ENCODE data around the gene FLCN. TPM values are rescaled to one million over a fixed set of nuclear protein-coding genes. Genes with fewer than 3 reads are reported as not detected.

The FLCN gene
- total RNA-seq, 1 experiment from 2014 or later, result 25.6 TPM

GRCh38 chr17:17254036-17254435, 17.1 kb upstream of the FLCN start:
- intact Hi-C loops (cut with micrococcal nuclease), result no loop called here
- no peak for DNase-seq (ENCODE audit: unreplicated experiment)
- ChIA-PET CTCF (no interaction called here), POLR2A (no interaction called here)
- TF ChIP-seq CTCF (IDR thresholded peaks at IDR 0.05; ENCODE audit: unreplicated experiment), result no peak
- Mint-ChIP-seq H3K4me3 (ENCODE audit: unreplicated experiment) (no peak overlapping the region), H3K9me3 (ENCODE audit: unreplicated experiment) (no peaks in the 10 kb centered on the region), H3K36me3 (ENCODE audit: insufficient read depth, unreplicated experiment) (peaks cover 94% of the 10 kb centered on the region), H3K27me3 (ENCODE audit: insufficient read depth, unreplicated experiment) (no peaks in the 10 kb centered on the region), H3K27ac (ENCODE audit: low read depth, unreplicated experiment) (no peak overlapping the region), H3K4me1 (ENCODE audit: insufficient read depth, unreplicated experiment) (no peaks in the 10 kb centered on the region)
- BruUV-seq (replicated peaks), result no TSS peak

GRCh38 chr17:17253406-17253805, 16.4 kb upstream of the FLCN start:
- POLR2A ChIA-PET, result no interaction called here
- Mint-ChIP-seq H3K4me1 (ENCODE audit: insufficient read depth, unreplicated experiment) (no peaks in the 10 kb centered on the region), H3K27me3 (ENCODE audit: insufficient read depth, unreplicated experiment) (no peaks in the 10 kb centered on the region)

GRCh38 chr17:17252149-17252661, 15.2 kb upstream of the FLCN start:
- ChIA-PET CTCF (no interaction called here), POLR2A (no interaction called here)
- no peaks in the 10 kb centered on the region for H3K27me3 Mint-ChIP-seq (ENCODE audit: insufficient read depth, unreplicated experiment)
- no peak for TF ChIP-seq CTCF (IDR thresholded peaks at IDR 0.05; ENCODE audit: unreplicated experiment)
- no peak for DNase-seq (ENCODE audit: unreplicated experiment)
- BruUV-seq (replicated peaks), result no TSS peak
- intact Hi-C loops (cut with micrococcal nuclease), result no loop called here
- no peaks in the 10 kb centered on the region for H3K4me1 Mint-ChIP-seq (ENCODE audit: insufficient read depth, unreplicated experiment)
- no peak overlapping the region for H3K27ac Mint-ChIP-seq (ENCODE audit: low read depth, unreplicated experiment)
- peaks cover 94% of the 10 kb centered on the region for H3K36me3 Mint-ChIP-seq (ENCODE audit: insufficient read depth, unreplicated experiment)
- no peaks in the 10 kb centered on the region for H3K9me3 Mint-ChIP-seq (ENCODE audit: unreplicated experiment)
- no peak overlapping the region for H3K4me3 Mint-ChIP-seq (ENCODE audit: unreplicated experiment)

More at GRCh38 chr17:17253406-17253805, 16.4 kb upstream of the FLCN start:
- Mint-ChIP-seq H3K36me3 (ENCODE audit: insufficient read depth, unreplicated experiment) (peaks cover 94% of the 10 kb centered on the region), H3K4me3 (ENCODE audit: unreplicated experiment) (no peak overlapping the region), H3K27ac (ENCODE audit: low read depth, unreplicated experiment) (no peak overlapping the region), H3K9me3 (ENCODE audit: unreplicated experiment) (no peaks in the 10 kb centered on the region)
- no peak for TF ChIP-seq CTCF (IDR thresholded peaks at IDR 0.05; ENCODE audit: unreplicated experiment)
- BruUV-seq (replicated peaks), result no TSS peak
- CTCF ChIA-PET, result no interaction called here
- no peak for DNase-seq (ENCODE audit: unreplicated experiment)
- intact Hi-C loops (cut with micrococcal nuclease), result no loop called here

- intact Hi-C loops (cut with micrococcal nuclease), result no loop called here
- H3K4me1 Mint-ChIP-seq (ENCODE audit: insufficient read depth, unreplicated experiment), result no peaks in the 10 kb centered on the region
- peaks cover 69% of the 10 kb centered on the region for H3K36me3 Mint-ChIP-seq (ENCODE audit: insufficient read depth, unreplicated experiment)
- no peak overlapping the region for H3K27ac Mint-ChIP-seq (ENCODE audit: low read depth, unreplicated experiment)
- no peaks in the 10 kb centered on the region for H3K27me3 Mint-ChIP-seq (ENCODE audit: insufficient read depth, unreplicated experiment)
- no peaks in the 10 kb centered on the region for H3K9me3 Mint-ChIP-seq (ENCODE audit: unreplicated experiment)
- no peak for DNase-seq (ENCODE audit: unreplicated experiment)
- TF ChIP-seq CTCF (IDR thresholded peaks at IDR 0.05; ENCODE audit: unreplicated experiment), result no peak
- BruUV-seq (replicated peaks), result no TSS peak
- ChIA-PET POLR2A (interaction anchor here (0.9 to 1.0 kb wide), 3 partner anchors 9 to 23 kb away, joined by 3 to 4 read pairs (median 3); no protein-coding TSS in a partner anchor), CTCF (interaction anchor here (1.0 kb wide), 1 partner anchor 27 kb away, joined by 5 read pairs; no protein-coding TSS in a partner anchor)
- no peak overlapping the region for H3K4me3 Mint-ChIP-seq (ENCODE audit: unreplicated experiment)
Measured at GRCh38 chr17:17246879-17247278, 9.9 kb upstream of the FLCN start.
